Spinal cord (tissue), 10 donors: ENCODE data around the gene OAF. TPM values are rescaled to one million over a fixed set of nuclear protein-coding genes. Genes with fewer than 3 reads are reported as not detected.
"Not testable (repeated sequence)": the region's sequence is repeated elsewhere in the genome, so short reads cannot be mapped to it uniquely, and the experiment has no call there.

Experiments
- DNase-seq, 6 donors: peaks; one replicate each; pipeline versions ENCODE4 v3.0.0 to v3.0.0-alpha.2; 2013 to 2015; ENCODE audit warnings: low spot score in 6 of 6, low read depth in 4 of 6
- H3K27ac ChIP-seq: one replicate; pipeline ENCODE4 v1.5.1; 2013; ENCODE audit warnings: low read depth, low read length, control low read depth
- H3K27me3 ChIP-seq: one replicate; pipeline ENCODE4 v1.6.1; 2013; ENCODE audit warnings: low read length; ENCODE audit not compliant: control insufficient read depth, insufficient read depth
- H3K36me3 ChIP-seq: one replicate; pipeline ENCODE4 v1.6.1; 2013; ENCODE audit warnings: low read length; ENCODE audit not compliant: control insufficient read depth, insufficient read depth
- H3K4me1 ChIP-seq: one replicate; pipeline ENCODE4 v1.6.1; 2013; ENCODE audit warnings: low read length; ENCODE audit not compliant: control insufficient read depth, insufficient read depth
- H3K4me3 ChIP-seq: one replicate; pipeline ENCODE4 v1.5.1; 2013; ENCODE audit warnings: low read depth, low read length, control low read depth
- H3K9me3 ChIP-seq: one replicate; pipeline ENCODE4 v1.6.1; 2013; ENCODE audit warnings: low read length; ENCODE audit not compliant: control insufficient read depth, insufficient read depth
- WGBS: methylation state at CpG from one replicate; pipeline ENCODE4 v1.1.5; 2013; ENCODE audit warnings: missing lambda C conversion rate; ENCODE audit not compliant: insufficient coverage; 5-methylcytosine and 5-hydroxymethylcytosine counted together
- polyA plus RNA-seq, 2 donors: library from polyadenylated mRNA; unstranded; fragments of 120-200 nt; gene quantifications; one replicate each; pipeline ENCODE4 v1.2.1, GENCODE V29; 2013; ENCODE audit not compliant: insufficient read length in 2 of 2
- total RNA-seq, 2 donors: library from RNA; depleted of rRNA in 1 of 2; stranded (reverse); fragments of 120-200 nt in 1 of 2; fragments of >200 nt in 1 of 2; gene quantifications; one replicate each; pipeline versions ENCODE4 v1.2.3 to v1.2.4, GENCODE V29; 2013 to 2014
- donor health status: healthy.

The OAF gene
- total and polyA plus RNA-seq, 4 donors: 9.3 to 37.5 (median 18.5) TPM

GRCh38 chr11:120273432-120273831, 62.6 kb downstream of the OAF start:
- H3K27me3 ChIP-seq: no peaks in the 10 kb centered on the region
- no peak overlapping the region for H3K4me3 ChIP-seq
- H3K9me3 ChIP-seq: no peaks in the 10 kb centered on the region
- 96% methylated on average over 2 of the region's 2 CpGs for WGBS
- DNase-seq: no peak
- no peak overlapping the region for H3K27ac ChIP-seq
- no peaks in the 10 kb centered on the region for H3K4me1 ChIP-seq
- no peaks in the 10 kb centered on the region for H3K36me3 ChIP-seq

- not testable (repeated sequence) for H3K9me3 ChIP-seq, DNase-seq, H3K27ac ChIP-seq, H3K4me3 ChIP-seq, H3K27me3 ChIP-seq, H3K4me1 ChIP-seq, H3K36me3 ChIP-seq
- 100% methylated on average over 1 of the region's 2 CpGs for WGBS
Measured at GRCh38 chr11:120273956-120274355, 63.1 kb downstream of the OAF start.

GRCh38 chr11:120279502-120279901, 68.7 kb downstream of the OAF start:
- DNase-seq: no peak
- Histone ChIP-seq H3K27ac (no peak overlapping the region), H3K36me3 (no peaks in the 10 kb centered on the region), H3K4me3 (no peak overlapping the region), H3K27me3 (no peaks in the 10 kb centered on the region), H3K4me1 (no peaks in the 10 kb centered on the region), H3K9me3 (no peaks in the 10 kb centered on the region)
- WGBS: 96% methylated on average over 4 of the region's 5 CpGs

Other genes with a start within 250 kb of the OAF start
- gene TRIM29, start 72.9 kb upstream of the OAF start, total RNA-seq: 1 to 10 TPM in 1 of 2 donors, under 1 TPM in 1; 0.94 to 1.7 TPM
- 1 to 10 TPM; 1.4 to 1.9 TPM for gene TRIM29, start 72.9 kb upstream of the OAF start, polyA plus RNA-seq
- not detected for gene POU2F3, start 29.1 kb downstream of the OAF start, total RNA-seq
- under 1 TPM in 1 of 2 donors, not detected in 1; 0.38 TPM for gene POU2F3, start 29.1 kb downstream of the OAF start, polyA plus RNA-seq
- gene TLCD5, start 114.3 kb downstream of the OAF start, total RNA-seq: 10 to 100 TPM; 16.1 to 16.9 TPM
- 10 to 100 TPM; 15.7 to 18.6 TPM for gene TLCD5, start 114.3 kb downstream of the OAF start, polyA plus RNA-seq
- 100 to 1,000 TPM; 112 to 179 TPM for gene ARHGEF12, start 125.4 kb downstream of the OAF start, total RNA-seq
- 10 to 100 TPM; 67.9 to 89.9 TPM for gene ARHGEF12, start 125.4 kb downstream of the OAF start, polyA plus RNA-seq